HG03442 (cell line): ENCODE measurements around the gene MYO1A.
"Not testable (repeated sequence)": the region's sequence is repeated elsewhere in the genome, so short reads cannot be mapped to it uniquely, and the experiment has no call there.

Source experiments
- ATAC-seq: cut with Tn5 transposase; IDR thresholded peaks from one replicate; pipeline ENCODE4 v1.9.1; 2021; ENCODE audit warnings: mild to moderate bottlenecking, moderate library complexity; ENCODE audit not compliant: unreplicated experiment

MYO1A gene

DNA sequence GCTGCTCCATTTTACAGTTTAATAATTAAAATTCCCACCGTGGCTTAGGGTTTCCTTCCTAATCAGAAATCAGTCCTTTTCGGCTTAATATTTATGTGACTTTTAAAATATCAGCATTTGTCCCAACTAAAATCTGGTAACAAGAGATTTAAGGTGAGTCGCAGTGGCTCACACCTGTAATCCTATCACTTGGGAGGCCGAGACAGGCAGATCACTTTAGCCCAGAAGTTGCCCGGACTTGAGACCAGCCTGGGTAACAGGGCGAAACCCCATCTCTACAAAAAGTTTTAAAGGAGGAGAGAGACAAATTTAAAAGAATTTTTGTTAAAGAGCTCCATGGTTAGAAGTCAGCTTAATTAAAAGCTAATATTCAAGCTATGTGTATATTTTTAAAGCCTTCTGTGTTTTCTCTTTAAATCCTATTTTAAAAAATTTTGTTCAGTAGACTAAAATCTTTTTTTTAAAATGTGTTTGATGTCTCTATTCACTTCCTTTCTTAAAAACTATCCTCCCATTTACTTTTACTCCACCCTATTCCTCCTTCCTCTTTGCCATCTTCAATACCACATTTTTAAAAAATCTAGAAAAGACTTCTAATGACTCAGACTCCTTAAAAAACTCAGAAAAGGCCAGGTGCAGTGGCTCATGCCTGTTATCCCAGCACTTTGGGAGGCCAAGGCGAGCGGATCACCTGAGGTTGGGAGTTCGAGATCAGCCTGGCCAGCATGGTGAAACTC, 29.8 kb downstream of the MYO1A start:
- no peak for ATAC-seq

DNA sequence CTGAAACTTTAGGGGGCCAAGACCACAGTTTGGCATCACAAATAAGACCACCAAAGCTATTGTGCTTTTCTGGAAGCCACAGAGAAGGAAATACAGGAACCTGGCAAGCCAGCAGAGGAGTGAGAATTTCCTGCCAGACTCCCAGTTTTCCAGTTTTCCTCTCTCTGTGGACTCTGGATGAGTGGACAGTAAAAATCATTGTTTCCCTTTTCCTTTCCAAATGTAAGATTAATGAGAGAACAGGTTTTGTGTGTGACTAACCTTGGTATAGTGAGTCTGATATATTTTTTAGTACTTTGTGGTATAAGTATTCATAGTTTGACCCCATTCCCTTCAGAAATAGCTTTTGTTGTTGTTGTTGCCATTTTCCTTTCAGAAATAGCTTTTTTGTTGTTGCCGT, 31.0 kb downstream of the MYO1A start:
- no peak for ATAC-seq

DNA sequence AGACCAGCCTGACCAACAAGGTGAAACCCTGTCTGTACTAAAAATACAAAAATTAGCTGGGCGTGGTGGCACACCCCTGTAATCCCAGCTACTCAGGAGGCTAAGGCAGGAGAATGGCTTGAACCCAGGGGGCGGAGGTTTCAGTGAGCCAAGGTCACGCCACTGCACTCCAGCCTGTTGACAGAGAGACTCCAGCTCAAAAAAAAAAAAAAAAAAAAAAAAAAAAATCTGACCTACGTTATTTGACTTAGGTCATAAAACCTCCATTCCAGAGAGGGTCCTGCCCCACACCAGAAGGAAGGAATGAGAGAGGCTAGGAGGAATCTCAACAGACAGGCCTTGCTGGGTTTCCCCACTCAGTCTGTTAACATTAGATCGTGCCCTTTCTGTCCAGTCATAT, 31.6 kb downstream of the MYO1A start:
- not testable (repeated sequence) for ATAC-seq

DNA sequence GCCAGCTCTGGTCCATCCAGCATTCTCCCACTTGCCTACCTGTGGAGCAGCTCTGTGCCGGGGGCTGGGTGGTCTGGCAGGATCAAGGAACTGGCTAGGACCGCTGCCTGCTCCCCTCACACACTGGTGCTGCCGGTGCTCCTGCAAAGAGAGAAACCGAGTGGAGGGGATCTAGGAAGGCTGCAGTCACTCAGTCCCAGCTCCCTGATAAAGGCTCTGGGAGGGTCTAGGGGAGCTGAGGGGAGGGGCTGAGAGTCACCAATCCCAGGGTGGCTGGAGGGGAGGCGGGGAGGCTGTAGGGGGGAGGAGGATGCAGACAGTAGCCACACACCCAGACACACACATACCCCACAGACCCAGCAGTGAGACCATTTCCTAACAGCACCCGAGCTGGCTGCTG, 33.6 kb downstream of the MYO1A start, which contains the start of gene TAC3:
Gene TAC3, minus strand, starts transcription at position 182 of the 400 bp plus-strand sequence. CDS start 732 bp downstream, outside the sequence.
- no peak for ATAC-seq

DNA sequence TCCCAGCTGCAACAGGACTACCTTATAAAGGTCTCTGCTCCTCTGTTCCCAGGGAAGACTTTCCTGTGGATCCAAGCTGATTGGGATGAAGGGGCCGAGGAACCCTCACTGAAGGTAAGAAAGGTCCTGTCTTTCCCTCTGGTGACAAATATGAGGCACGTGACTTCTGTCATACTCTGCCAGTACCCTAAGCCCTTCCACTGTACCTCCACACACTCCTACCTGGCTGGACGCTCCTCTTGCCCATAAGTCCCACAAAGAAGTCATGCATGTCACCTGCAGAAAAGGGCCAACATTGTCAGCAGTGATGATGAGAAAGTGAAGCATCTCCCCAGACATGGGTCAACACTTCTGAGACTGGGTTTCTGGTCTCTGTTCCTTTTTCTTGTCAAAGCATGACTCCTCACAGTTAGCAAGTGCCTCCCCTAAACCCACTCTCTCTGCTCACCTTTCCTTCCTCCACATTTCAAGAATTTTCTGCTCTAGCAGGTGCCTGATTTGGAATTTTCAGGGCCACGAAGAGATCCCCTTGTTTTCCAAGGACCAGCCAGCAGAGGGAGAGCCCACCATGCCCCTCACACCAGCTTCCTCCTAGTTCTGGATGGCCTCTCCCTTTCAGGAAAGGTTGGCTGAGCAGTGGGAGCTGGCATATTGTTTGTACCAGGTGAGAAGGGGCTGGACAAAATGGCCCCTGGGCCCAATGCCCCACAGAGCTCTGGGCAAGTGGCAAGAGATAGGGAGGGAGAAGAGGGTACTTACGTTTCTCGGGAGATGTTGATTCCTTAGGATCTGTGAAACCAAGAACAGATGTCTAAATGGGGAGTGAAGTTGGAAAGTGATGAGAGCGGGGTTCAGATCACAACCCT, 37.1 kb downstream of the MYO1A start:
- ATAC-seq = no peak

DNA sequence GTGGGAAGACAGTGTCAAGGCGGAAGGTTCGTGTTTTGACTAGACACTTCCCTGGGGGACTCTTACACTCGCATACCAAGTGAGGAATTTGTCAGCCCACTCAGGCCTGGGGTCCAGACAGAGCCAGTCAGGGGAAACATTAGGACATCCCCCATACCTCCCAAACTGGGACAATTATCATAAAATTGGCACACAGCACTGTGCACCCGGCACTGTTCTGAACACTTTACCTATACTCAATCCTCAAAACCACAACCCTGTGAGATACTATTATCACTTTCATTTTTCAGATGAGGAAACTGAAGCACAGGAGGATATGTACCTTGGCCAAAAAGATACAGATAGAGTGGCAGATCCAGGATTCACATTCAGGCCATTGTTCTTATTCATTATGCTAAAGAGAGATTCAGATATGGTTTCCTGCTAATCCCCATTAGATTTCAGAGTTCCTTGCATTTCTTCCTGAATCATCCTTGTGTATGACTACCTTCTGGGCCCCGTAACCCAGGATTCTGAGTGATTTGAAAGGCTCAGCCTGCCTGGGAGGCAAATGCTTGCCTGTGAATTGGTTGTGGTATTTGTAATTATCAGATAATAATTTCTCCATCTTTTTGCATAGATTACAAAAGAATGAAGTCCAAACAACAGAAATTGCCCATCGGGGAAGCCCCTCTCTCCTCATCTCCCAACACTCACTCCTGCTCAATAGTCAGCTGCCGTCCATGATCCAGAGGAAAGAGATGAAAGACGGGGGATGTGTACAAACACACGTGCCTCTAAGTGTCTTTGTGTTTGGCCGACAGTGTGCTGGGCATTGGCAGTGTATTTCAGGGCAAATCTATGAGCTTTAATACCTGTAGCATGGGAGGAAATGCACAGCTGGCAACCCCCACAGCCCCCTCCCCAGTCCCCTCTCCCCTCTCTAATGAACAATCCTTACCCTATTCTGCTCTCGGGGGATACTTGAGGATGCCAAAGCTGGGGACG, 38.2 kb downstream of the MYO1A start:
- ATAC-seq = no peak

DNA sequence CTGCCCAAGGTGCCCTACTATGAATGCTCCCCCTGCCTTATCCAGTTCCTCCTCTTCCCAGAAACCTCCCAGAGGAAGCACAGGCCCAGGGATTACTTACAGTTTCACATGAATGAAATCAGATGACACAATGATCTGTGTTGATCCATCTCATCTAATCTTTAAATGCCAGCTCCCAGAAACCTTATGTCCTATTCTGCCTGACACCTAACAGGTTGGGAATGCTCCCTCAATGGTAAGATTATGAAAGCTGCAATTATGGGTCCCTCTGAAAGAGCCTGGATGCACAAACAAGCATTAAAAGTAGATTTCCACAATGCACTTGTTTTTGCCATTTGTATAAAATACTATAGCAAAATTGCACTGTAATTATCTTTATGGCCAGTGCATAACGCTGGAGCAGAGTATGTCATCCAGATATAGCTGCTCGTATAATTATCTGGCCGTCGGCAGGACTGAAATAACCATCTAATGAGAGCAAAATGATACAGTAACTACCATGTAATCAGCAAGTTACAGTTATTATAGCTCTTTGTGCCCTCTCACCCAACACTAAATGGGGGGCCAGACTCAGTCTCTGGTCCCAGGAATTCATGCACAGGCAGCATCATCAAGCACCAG, 39.2 kb downstream of the MYO1A start:
- ATAC-seq = no peak

DNA sequence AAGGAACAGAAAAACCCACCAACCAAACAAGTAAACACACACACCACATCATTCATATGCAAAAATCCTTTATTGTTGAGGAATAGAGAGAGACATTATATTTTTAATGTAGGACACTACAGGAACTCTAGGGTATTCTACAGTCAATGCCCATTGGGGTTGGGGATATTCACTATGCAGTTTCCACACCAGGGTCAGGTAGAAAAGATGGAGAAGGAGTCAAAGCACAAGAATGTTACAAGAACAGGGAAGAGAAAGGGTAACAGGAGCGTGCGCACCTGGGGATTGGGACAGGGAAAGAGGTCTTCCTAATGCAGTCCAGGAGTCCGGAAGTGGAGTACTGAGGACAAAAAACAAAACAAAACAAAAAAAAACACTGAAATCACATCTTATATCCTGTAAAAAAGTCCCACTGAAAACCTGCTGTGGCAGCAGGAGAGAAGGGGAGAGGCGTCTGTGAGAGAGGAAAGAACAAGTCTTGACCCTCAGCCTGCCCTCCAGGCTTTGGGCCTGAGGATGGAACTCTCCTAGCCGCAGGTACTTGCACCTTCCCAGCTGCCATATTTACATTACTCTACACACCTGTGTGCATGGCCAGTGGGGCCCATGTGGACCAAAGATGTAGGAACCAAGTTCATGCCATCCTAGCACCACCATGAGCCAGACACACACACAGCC, 39.8 kb downstream of the MYO1A start:
- ATAC-seq = no peak

DNA sequence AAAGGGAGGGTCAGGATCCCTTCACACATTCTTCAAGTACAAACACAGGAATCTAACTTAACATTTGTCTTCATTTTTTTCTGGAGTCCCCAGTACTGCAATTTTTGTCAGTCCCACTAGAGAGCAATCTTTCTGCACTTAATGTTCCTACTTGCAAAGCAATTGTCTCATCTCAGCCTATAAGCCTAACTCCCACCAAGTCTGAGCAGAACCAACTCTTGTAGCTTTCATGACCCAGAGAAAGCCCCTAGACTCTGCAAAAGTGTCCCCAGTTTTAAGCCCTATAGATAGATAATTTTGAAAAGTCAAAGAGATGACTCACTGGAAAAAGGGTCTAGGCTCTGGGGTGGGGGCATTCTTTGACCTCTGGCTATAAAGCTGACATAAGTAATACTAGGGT, 41.8 kb downstream of the MYO1A start:
- no peak for ATAC-seq

DNA sequence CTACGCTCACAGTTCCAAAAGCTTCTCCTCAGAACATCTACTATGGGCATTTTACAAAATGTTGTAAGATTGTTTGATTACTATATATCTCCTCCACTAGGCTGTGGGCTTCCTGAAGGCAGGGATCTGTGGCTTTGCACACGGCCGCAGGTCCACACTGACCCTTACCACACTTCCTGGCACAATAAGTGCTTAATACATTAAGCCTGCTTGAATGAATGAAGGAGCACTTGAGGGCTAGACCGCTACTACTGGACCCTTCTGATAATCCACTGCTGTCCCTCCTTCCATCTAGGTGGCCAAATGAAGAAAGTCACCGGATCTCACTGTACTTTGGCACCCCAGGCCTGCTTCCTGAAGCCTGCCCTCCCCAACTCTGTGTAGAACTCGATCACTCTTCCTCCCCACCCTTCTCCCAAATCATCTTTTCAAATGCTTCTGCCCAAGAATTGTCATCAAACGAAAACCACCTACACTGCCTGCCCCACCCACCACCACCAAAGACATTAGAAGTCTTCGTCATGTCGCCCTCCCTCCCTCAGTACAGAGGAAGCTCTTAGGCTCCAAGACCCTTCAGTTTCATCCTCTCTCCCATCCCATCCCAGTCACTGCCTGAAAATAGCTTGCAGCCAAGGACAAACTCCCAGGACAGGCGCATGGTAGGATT, 43.0 kb downstream of the MYO1A start:
- no peak for ATAC-seq

DNA sequence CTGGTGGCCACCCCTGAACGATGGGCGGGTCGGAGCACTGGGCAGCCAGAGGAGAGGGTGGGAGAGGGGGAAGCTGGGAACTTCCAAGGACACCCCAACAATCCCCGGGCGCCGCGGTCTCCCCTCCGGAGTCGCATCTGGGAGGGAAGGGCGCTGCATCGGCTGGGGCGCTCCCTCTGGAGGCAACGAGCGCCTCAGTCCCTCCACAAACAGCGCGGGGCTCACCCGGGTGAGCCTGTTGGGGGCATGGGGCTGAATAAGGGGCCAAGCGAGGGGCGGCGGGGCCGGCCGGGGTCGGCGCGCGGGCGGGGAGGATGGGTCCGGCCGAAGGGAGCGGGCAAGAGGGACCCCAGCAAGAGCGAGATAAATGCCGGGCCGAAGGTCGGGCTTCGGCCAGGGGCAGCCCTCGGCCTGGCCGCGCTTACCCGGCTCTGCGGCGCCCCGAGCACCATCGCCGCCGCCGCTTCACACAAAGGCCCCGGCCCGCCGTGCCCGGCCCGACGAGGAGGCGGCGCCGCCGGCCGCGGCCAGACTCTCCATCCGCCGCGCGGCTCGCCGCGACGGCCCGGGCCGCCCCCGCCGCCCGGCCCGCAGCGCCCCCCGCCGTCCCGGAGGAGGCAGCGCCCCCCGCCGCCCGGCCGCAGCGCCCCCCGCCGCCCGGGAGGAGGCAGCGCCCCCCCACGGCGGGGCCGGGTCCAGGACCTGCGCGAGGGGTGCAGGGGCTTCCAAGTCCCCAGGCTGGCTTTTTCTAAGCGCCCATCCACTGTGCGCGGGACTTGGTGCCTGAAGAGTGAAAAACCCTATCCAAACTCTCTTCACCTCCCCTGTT, 43.7 kb downstream of the MYO1A start, which contains the start of gene ZBTB39:
Gene ZBTB39, minus strand, starts transcription at position 567 of the 829 bp plus-strand sequence. CDS start 1,629 bp downstream, outside the sequence.
- ATAC-seq = peak; percentile 59

DNA sequence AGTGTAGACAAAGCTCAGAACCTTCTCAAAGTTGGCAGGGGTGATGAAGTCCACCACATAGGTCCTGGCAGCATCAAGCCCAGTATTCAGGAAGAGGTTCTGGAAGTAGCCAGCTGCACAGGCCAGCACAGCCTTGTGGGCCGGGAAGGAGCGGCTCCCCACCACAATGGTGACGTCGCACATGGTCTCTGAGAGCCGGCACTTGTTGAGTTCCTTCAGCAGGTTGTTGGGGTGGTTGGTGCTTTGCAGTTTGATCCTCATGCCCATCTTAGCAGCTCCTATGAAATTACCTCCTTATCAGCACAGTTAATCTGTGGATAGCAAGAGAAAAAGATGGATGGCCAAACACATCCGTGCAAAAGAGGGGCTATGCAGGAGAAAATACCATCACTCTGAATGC, 45.3 kb downstream of the MYO1A start:
- no peak for ATAC-seq

DNA sequence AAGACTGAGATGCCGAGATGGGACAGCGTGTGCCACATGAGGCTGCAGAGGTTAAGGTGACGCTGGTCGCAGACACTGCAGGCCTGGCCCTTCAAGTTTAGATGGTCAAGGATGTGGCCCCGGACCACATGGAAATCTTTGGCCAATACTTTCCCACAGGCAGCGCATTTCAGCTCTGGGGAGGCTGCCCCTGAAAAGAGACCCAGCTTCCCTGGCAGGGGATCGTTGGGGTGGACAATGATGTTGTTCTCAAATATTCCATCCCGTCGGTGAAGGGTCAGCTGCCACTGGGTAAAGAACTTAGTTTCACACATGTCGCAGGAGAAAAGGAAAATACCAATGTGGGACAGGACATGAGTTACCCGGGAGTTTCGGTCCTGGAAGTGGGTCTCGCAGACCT, 46.5 kb downstream of the MYO1A start:
- no peak for ATAC-seq

DNA sequence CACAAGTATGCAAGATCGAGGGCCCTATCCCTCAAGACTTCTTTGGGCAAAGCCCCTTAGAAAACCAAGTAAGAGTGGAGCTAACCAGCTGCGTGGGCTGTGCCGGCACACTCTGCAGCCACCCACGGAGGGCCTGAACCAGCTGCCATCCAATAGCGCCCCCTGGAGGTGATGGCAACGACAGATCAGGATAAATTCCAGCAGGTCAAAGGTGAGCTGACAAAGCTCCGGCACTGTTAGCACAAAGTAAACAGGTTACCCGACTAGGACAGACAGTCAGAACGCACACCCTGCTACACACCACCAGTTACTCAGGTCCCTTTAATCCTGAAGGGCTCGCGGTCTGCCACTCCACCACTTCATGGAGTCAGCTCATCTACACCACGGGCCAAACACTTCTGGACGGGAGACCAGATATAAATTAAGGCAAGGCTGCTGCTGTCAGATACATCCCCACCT, 48.5 kb downstream of the MYO1A start:
- no peak for ATAC-seq

DNA sequence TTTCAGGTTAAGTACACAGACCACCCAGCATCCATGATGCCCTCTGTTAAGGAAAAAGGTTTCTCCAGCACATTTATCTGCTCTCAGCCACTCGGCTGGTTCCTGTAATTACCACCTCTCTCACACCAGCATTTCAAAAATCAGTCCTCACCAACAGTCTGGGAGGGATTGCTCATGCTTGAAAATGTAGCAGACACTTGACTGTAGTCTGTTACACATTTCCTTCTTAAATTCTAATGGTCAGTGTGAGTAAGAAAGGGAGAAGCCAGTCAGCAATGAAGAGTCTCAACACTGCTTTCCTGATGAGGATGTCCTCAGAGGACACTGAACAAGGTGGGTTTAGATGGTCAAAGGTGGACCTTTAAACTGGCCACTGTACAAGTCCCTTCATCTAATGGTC, 49.5 kb downstream of the MYO1A start:
- no peak for ATAC-seq

DNA sequence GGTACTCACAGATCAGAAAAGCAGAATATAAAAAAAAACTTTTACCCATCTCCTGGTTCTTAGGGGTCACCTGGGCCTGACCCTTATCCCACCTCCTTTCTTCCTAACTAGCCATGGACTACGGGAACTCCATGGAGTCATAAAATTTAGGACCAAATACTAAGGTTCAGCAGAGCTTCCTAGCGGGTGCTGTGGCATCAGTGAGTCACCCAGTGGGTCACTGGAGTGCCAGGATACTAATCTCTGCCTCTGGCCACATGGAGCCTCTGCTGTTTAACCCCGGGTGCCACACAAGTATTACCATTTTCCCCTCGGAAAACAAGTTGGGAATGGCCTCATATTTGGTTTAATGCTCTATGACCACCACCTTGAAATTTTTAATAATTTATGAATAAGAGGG, 50.5 kb downstream of the MYO1A start:
- ATAC-seq = no peak

DNA sequence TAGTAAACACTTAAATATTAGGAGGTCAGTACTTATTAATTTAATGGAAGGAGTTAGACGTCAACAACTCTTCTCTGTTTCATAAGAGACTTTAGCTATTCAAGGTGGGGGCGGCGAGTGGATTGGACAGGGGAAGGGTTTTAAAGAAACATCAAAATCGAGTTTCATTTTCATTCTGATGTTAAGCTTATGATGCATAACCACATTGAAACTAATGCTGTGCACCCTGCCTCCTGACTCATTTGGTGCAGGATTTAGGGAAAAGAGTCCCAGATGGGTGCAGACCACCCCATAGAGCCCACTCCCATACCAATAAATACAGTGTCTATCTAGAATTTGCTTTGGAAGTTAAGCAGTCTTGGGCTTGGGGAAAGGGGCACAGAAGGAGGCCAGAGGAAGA, 50.9 kb downstream of the MYO1A start:
- ATAC-seq = peak; percentile 63

DNA sequence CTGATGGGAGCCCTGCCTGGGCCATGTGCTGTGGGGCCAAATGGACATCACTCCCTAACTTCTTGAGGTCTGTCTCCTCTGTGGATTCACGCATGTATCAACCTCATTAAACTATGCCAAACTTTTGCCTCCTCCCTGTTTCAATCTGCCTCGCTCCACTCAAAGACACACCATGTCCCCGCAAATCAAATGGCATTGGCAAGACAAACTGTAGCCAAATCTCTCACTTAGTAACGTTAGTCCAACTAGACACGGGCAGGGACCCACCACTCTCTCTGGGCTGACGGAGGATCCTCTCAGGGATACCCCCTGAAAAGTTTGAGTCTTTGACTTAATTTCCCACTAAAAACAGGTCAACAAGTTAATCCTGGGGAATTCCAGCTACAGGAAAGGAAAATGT, 51.6 kb downstream of the MYO1A start:
- no peak for ATAC-seq
